Liver (tissue), 9 donors: ENCODE results near the gene SLC31A1. TPM values are rescaled to one million over a fixed set of nuclear protein-coding genes. Genes with fewer than 3 reads are reported as not detected.

Experiments
- DNase-seq: peaks from one replicate; pipeline ENCODE4 v3.0.0-alpha.2; 2017; ENCODE audit warnings: low spot score
- H3K27ac ChIP-seq, 2 donors: one replicate each; pipeline ENCODE4 v1.7.0; 2013; ENCODE audit warnings: inconsistent platforms in 2 of 2, low read length in 2 of 2, control low read depth in 1 of 2, low read depth in 1 of 2, mild to moderate bottlenecking in 1 of 2
- H3K27me3 ChIP-seq, 4 donors: one replicate each; pipeline versions ENCODE4 v1.6.1 to v1.7.0; 2013; ENCODE audit warnings: low read length in 3 of 4, inconsistent platforms in 1 of 4, mild to moderate bottlenecking in 1 of 4, moderate library complexity in 1 of 4; ENCODE audit not compliant: control insufficient read depth in 4 of 4, insufficient read depth in 4 of 4
- H3K36me3 ChIP-seq, 4 donors: one replicate each; pipeline versions ENCODE4 v1.6.1 to v1.7.0; 2013; ENCODE audit warnings: low read length in 3 of 4, mild to moderate bottlenecking in 3 of 4, low read depth in 1 of 4, moderate library complexity in 1 of 4; ENCODE audit not compliant: control insufficient read depth in 4 of 4, insufficient read depth in 3 of 4
- H3K4me1 ChIP-seq, 4 donors: one replicate each; pipeline versions ENCODE4 v1.6.1 to v1.7.0; 2013; ENCODE audit warnings: low read length in 3 of 4, mild to moderate bottlenecking in 3 of 4, moderate library complexity in 1 of 4; ENCODE audit not compliant: control insufficient read depth in 4 of 4, insufficient read depth in 4 of 4
- H3K4me3 ChIP-seq, 3 donors: one replicate each; pipeline versions ENCODE4 v1.6.1 to v1.7.0; 2013; ENCODE audit warnings: low read length in 3 of 3, control low read depth in 1 of 3, low read depth in 1 of 3, mild to moderate bottlenecking in 1 of 3
- H3K9ac ChIP-seq, 2 donors: one replicate each; pipeline ENCODE4 v1.7.0; 2013; ENCODE audit warnings: low read length in 2 of 2, mild to moderate bottlenecking in 2 of 2, moderate library complexity in 2 of 2, control low read depth in 1 of 2, low read depth in 1 of 2
- H3K9me3 ChIP-seq, 4 donors: one replicate each; pipeline versions ENCODE4 v1.6.1 to v1.7.0; 2013; ENCODE audit warnings: low read length in 3 of 4; ENCODE audit not compliant: control insufficient read depth in 4 of 4
- CTCF ChIP-seq: fragments of 150-350 bp; IDR thresholded peaks from 2 replicates; pipeline ENCODE4 v1.5.1; 2017; ENCODE audit warnings: improper control_type of control experiment, low read depth, low read length; ENCODE audit not compliant: missing input control
- EGR1 ChIP-seq, 2 donors: IDR thresholded peaks; 2 replicates each; pipeline ENCODE4 v1.6.1; 2016 to 2018; ENCODE audit warnings: antibody characterized with exemption in 2 of 2, low read depth in 2 of 2
- FOXA1 ChIP-seq: IDR thresholded peaks from 2 replicates; pipeline ENCODE4 v1.6.1; 2016; ENCODE audit warnings: antibody characterized with exemption
- FOXA2 ChIP-seq: IDR thresholded peaks from 2 replicates; pipeline ENCODE4 v1.6.1; 2016; ENCODE audit warnings: antibody characterized with exemption
- GABPA ChIP-seq, 2 donors: IDR thresholded peaks in 1 of 2; conservative IDR thresholded peaks in 1 of 2; 2 replicates each; pipeline ENCODE4 v1.6.1; 2016; ENCODE audit warnings: antibody characterized with exemption in 2 of 2, mild to moderate bottlenecking in 1 of 2, moderate library complexity in 1 of 2
- HNF4A ChIP-seq, 2 donors: conservative IDR thresholded peaks; 2 replicates each; pipeline ENCODE4 v1.6.1; 2016; ENCODE audit warnings: antibody characterized with exemption in 2 of 2, mild to moderate bottlenecking in 2 of 2
- JUND ChIP-seq, 2 donors: IDR thresholded peaks; 2 replicates each; pipeline ENCODE4 v1.6.1; 2016; ENCODE audit warnings: antibody characterized with exemption in 2 of 2
- MAX ChIP-seq: IDR thresholded peaks from 2 replicates; pipeline ENCODE4 v1.6.1; 2016; ENCODE audit warnings: antibody characterized with exemption
- NR2F2 ChIP-seq: IDR thresholded peaks from 2 replicates; pipeline ENCODE4 v1.6.1; 2016; ENCODE audit warnings: antibody characterized with exemption
- RAD21 ChIP-seq, 2 donors: IDR thresholded peaks; 2 replicates each; pipeline ENCODE4 v1.6.1; 2016; ENCODE audit warnings: antibody characterized with exemption in 2 of 2, mild to moderate bottlenecking in 2 of 2
- RXRA ChIP-seq, 2 donors: IDR thresholded peaks; 2 replicates each; pipeline ENCODE4 v1.6.1; 2017 to 2018; ENCODE audit warnings: antibody characterized with exemption in 2 of 2, mild to moderate bottlenecking in 1 of 2
- SP1 ChIP-seq: IDR thresholded peaks from 2 replicates; pipeline ENCODE4 v1.6.1; 2018; ENCODE audit warnings: antibody characterized with exemption, mild to moderate bottlenecking
- TAF1 ChIP-seq: conservative IDR thresholded peaks from 2 replicates; pipeline ENCODE4 v1.6.1; 2016; ENCODE audit warnings: antibody characterized with exemption, mild to moderate bottlenecking
- YY1 ChIP-seq: IDR thresholded peaks from 2 replicates; pipeline ENCODE4 v1.6.1; 2016; ENCODE audit warnings: antibody characterized with exemption, mild to moderate bottlenecking
- WGBS: extraction: QIAGEN DNeasy Blood & Tissue Kit; methylation state at CpG from one replicate; pipeline ENCODE4 v1.1.7; 2013; 5-methylcytosine and 5-hydroxymethylcytosine counted together
- polyA plus RNA-seq, 2 donors: library from polyadenylated mRNA; stranded (reverse) in 1 of 2; unstranded in 1 of 2; fragments of 200-250 nt in 1 of 2; fragments of >200 nt in 1 of 2; fragmentation: Nextera tagmentation in 1 of 2; extraction: Ambion mirVana in 1 of 2; gene quantifications; one replicate each; pipeline versions ENCODE4 v1.2.1 to v1.2.3, GENCODE V29; 2013 to 2015
- total RNA-seq, 2 donors: library from RNA; depleted of rRNA; stranded (reverse); fragments of >200 nt; gene quantifications; one replicate each; pipeline ENCODE4 v1.2.3, GENCODE V29; 2014
- TF ChIP-seq, protein P1 (sequence below): IDR thresholded peaks from 2 replicates; pipeline ENCODE4 v1.6.1; 2016; ENCODE audit warnings: antibody characterized with exemption, mild to moderate bottlenecking
- TF ChIP-seq, protein P2 (sequence below): IDR thresholded peaks from 2 replicates; pipeline ENCODE4 v1.6.1; 2016; ENCODE audit warnings: antibody characterized with exemption
- donor health status: healthy.
- donor health status: healthy.
- donor health status: healthy.
- donor health status: healthy.
- donor health status: healthy.

The SLC31A1 gene
- total and polyA plus RNA-seq, 4 donors = 26.6 to 96.2 (median 44.9) TPM

DNA sequence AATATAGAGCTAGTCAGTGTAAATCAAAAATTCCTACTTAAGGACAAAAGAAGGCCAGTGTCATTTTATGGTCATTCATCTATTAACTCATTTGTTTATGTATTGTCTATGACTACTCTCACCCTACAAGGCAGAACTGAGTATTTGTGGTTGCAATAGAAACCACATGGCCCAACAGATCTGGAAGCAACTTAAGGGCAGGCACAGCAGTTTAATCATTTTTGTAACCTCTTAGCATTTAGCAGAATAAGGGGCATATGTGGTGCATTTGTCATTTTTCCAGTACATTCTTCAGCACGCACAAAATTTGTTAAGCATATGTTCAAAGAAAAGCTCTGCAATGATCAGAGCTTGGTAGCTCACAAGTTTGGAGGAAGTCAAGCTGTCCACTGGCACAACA, 1.4 kb upstream of the SLC31A1 start:
- Histone ChIP-seq H3K27ac (peak overlapping the region; percentile 88 to 94), H3K4me3 (peak overlapping the region; percentile 61 to 97 (median 96)), H3K36me3 (peaks cover 0 to 5% (median 0%) of the 10 kb centered on the region in 4 donors), H3K27me3 (no peaks in the 10 kb centered on the region), H3K9ac (peak overlapping the region; percentile 82 to 96), H3K9me3 (no peaks in the 10 kb centered on the region), H3K4me1 (peaks cover 5 to 44% (median 39%) of the 10 kb centered on the region in 4 donors)
- TF ChIP-seq, protein P1, sequence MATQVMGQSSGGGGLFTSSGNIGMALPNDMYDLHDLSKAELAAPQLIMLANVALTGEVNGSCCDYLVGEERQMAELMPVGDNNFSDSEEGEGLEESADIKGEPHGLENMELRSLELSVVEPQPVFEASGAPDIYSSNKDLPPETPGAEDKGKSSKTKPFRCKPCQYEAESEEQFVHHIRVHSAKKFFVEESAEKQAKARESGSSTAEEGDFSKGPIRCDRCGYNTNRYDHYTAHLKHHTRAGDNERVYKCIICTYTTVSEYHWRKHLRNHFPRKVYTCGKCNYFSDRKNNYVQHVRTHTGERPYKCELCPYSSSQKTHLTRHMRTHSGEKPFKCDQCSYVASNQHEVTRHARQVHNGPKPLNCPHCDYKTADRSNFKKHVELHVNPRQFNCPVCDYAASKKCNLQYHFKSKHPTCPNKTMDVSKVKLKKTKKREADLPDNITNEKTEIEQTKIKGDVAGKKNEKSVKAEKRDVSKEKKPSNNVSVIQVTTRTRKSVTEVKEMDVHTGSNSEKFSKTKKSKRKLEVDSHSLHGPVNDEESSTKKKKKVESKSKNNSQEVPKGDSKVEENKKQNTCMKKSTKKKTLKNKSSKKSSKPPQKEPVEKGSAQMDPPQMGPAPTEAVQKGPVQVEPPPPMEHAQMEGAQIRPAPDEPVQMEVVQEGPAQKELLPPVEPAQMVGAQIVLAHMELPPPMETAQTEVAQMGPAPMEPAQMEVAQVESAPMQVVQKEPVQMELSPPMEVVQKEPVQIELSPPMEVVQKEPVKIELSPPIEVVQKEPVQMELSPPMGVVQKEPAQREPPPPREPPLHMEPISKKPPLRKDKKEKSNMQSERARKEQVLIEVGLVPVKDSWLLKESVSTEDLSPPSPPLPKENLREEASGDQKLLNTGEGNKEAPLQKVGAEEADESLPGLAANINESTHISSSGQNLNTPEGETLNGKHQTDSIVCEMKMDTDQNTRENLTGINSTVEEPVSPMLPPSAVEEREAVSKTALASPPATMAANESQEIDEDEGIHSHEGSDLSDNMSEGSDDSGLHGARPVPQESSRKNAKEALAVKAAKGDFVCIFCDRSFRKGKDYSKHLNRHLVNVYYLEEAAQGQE = no peak
- TF ChIP-seq HNF4A (conservative IDR thresholded peaks at IDR 0.05) = no peak
- TF ChIP-seq MAX = no peak
- TF ChIP-seq FOXA1 = no peak
- no peak for TF ChIP-seq NR2F2
- TF ChIP-seq JUND (IDR thresholded peaks at IDR 0.05) = no peak
- TF ChIP-seq RAD21 (IDR thresholded peaks at IDR 0.05) = no peak
- 39% methylated on average over 1 of the region's 1 CpG for WGBS
- no peak for DNase-seq

- Histone ChIP-seq H3K4me1 (peaks cover 5 to 47% (median 39%) of the 10 kb centered on the region in 4 donors), H3K27ac (peak overlapping the region; percentile 88 to 94)
- WGBS = 6% methylated on average over 11 of the region's 11 CpGs
Observed at GRCh38 chr9:113220467-113221002, 809 bp upstream of the SLC31A1 start.

More at GRCh38 chr9:113220467-113221002, 809 bp upstream of the SLC31A1 start:
- no peak for TF ChIP-seq FOXA2
- TF ChIP-seq GABPA (IDR thresholded peaks at IDR 0.05 in 1 of 2, conservative IDR thresholded peaks at IDR 0.05 in 1 of 2) = no peak
- no peak for TF ChIP-seq SP1
- no peak for TF ChIP-seq NR2F2
- TF ChIP-seq RXRA (IDR thresholded peaks at IDR 0.05) = no peak
- TF ChIP-seq, protein P1 = no peak
- no peak for TF ChIP-seq TAF1
- TF ChIP-seq RAD21 (IDR thresholded peaks at IDR 0.05) = no peak
- TF ChIP-seq JUND (IDR thresholded peaks at IDR 0.05) = no peak
- TF ChIP-seq FOXA1 = no peak
- TF ChIP-seq YY1 = no peak
- no peak for TF ChIP-seq EGR1 (IDR thresholded peaks at IDR 0.05; ENCODE audit: low read depth in 2 of 2)
- no peak for TF ChIP-seq CTCF
- TF ChIP-seq, protein P2, sequence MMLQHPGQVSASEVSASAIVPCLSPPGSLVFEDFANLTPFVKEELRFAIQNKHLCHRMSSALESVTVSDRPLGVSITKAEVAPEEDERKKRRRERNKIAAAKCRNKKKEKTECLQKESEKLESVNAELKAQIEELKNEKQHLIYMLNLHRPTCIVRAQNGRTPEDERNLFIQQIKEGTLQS = no peak
- DNase-seq = no peak
- Histone ChIP-seq H3K9ac (peak overlapping the region; percentile 82 to 96), H3K9me3 (no peaks in the 10 kb centered on the region), H3K4me3 (peak overlapping the region; percentile 61 to 97 (median 96)), H3K27me3 (no peaks in the 10 kb centered on the region), H3K36me3 (peaks cover 0 to 6% (median 0%) of the 10 kb centered on the region in 4 donors)
